Epidermal melanocyte (primary cell): ENCODE measurements around the gene OCA2.

ENCODE experiments used
- DNase-seq: peaks from one replicate; pipeline ENCODE4 v3.0.0; 2011; ENCODE audit warnings: low spot score; ENCODE audit not compliant: insufficient read length

The OCA2 gene

DNA sequence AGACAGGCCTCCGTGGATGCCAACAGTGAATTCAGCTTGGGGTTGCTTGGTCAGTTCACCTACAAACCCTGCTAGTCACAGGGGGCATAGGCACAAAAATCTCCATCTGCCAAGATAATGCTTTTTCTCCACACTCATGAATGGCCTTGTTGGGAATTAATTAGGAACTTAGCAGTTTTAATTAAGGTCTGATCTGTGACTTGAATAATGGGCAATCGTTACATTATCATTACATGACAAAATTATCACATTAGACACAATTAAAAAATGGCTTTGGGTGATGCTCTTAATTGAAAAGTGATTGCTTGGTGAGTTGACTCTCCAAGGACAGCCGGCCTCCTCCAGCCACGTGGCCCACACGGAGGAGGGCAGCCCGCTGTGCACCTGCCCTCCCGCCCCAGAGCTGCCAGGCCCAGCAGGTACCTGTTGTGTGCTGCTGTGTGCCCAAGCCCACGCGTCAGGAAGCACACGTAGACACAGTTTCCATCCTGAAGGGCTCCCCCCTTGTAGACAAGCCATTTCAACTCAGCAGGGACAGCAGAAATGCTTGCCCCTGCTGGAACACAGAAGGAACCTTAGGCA lies 274.2 kb downstream of the OCA2 start:
- no peak for DNase-seq

GRCh38 chr15:27821273-27821672 lies 277.8 kb downstream of the OCA2 start:
- no peak for DNase-seq

GRCh38 chr15:27820722-27821121 lies 278.4 kb downstream of the OCA2 start:
- DNase-seq = no peak

DNA sequence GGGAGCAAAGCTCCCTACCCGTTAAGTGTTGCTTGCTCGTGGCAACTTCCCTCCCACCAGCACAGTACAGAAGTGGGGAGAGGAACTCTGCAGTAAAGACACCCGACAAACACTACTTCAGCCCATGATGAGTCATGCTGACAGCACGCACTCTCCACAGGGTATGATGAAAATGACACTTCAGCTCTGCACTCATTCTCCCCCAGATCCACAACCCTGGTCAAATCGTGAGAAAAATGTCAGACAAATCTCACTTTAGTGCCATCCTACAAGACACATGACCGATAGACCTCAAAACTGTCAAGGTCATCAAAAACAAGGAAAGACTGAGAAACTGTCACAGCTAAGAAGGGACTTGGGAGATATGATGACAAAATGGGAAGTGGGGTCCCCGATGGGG lies 278.9 kb downstream of the OCA2 start:
- no peak for DNase-seq

DNA sequence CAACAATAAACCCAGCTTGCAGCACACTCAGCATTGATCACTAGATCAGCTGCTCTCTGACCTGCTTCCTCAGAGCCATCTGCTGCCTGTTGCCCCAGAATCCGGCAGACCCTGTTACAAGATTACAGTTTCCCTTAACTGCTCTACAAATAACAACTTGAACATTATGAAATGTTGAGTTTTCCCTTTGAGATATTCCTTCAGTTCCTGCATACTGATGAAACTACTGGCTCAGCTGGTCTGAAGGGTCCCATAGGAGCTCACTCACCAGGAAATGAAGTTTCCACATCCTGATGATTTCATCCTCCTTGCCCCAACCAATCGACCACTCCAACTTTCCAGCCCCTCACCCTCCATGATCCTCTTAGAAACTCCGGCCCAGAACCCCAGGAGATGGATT lies 281.9 kb downstream of the OCA2 start:
- DNase-seq = no peak

GRCh38 chr15:27816790-27817189 lies 282.3 kb downstream of the OCA2 start:
- DNase-seq = no peak

DNA sequence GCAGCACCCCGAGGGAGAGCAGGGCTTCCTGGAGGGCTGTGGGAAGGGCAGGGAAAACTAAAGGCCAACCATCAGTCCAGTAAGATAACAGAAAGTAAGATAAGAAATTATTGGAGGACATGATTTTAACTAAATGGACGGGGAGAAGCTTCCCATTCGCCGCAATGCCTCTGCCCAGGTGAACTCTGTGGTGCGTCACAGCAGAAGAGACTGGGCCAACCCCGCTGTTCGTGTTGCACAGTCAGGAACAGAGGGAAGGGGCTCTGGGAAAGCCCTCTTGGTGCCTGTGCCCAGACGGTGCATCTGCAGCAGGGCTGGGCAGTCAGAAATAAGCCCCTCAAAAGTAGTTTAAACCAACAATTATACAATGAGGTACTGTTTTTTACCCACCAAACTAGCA lies 284.1 kb downstream of the OCA2 start:
- no peak for DNase-seq

DNA sequence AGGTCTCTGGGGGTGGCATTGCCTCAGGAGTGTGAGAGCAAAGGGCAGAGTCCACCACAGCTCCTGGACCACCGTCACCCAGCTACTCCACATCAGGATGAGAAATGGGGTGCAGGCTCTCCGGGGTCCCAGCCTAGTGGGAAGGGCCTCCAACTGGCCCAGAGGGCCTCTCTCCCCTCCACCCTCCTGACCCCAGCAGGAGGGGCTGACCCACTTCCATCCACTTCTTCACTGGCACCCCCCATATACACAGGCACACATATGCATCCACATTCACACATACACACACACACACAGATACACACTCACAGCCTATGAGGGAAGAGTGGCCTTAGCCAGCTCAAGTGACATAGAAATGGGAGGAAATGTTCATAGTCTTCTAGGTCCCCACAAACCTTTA lies 286.0 kb downstream of the OCA2 start:
- no peak for DNase-seq

DNA sequence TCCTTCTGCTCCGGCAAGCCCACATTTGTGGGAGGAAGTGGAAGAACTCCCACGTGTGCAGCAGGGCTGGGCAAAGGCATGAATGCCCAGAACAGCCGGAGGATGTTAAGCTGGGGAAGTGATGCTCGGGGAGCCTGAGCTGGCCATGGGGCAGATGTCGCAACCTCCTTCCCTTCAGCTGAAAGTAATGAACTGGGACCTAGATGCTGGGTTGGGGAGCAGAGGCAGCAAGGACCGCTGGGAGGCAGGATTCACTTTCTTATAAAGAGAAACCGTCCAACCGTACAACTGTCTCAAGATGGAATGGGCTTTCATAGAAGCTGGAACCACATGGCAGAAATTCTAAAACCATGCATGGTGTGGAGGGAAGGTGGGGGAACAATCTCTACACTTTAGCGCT lies 290.9 kb downstream of the OCA2 start:
- DNase-seq = no peak

- no peak for DNase-seq
These were observed 291.8 kb downstream of the OCA2 start for GRCh38 chr15:27807335-27807734.

DNA sequence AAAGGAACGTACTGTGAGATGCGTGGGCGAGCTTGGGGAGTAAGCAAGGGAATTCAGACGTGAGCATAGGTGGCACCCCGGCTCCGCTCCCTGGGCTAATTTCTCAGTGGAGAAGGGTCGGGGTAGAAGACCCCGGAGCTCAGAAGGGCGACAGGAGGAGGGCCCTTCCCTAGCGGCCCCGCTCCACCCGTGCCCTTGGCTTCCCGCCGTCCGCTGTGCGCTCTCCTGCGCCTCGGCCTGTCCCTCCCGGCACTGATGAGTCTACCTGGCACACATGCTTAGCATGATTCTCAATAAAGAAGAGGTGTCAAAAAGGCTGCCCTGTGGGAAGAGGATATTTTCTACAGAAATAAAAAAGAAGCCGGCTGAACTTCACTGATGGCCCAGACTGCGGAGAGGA lies 292.7 kb downstream of the OCA2 start:
- no peak for DNase-seq

GRCh38 chr15:27805261-27806220 lies 293.6 kb downstream of the OCA2 start:
- no peak for DNase-seq

DNA sequence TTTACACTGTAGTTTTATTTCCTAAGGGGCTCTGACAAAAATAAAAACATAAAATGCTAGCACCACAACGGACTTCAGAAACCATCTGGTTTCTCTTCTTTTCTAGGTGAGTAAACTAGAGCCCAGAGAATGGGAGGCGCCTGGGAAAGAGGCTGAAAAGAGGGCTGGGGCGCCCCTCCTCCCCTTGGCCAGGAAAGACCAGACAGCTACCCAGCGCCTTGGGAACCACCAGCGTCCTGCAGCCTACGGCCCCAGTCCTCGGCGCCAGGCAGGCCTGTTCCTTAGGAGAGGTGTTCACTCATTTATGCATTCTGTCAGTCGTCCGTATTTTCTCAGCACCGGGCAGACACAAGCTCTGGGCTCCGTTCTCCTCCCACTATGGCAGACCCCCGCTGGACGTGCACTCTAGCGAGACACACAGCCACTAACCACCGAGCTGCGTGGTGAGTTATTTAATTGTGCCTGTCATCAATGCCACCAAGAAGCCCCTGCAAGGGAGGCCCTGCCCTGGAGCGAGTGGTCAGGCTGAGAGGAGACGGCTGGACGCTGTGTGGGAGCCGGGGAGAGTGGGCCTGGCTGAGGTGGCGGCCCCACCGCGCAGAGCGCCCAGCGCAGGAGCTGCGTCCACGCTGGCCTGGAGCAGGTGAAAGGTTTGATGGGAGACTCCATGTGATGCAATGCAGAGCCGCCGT lies 294.4 kb downstream of the OCA2 start:
- no peak for DNase-seq

GRCh38 chr15:27798807-27799206 lies 300.3 kb downstream of the OCA2 start:
- no peak for DNase-seq

DNA sequence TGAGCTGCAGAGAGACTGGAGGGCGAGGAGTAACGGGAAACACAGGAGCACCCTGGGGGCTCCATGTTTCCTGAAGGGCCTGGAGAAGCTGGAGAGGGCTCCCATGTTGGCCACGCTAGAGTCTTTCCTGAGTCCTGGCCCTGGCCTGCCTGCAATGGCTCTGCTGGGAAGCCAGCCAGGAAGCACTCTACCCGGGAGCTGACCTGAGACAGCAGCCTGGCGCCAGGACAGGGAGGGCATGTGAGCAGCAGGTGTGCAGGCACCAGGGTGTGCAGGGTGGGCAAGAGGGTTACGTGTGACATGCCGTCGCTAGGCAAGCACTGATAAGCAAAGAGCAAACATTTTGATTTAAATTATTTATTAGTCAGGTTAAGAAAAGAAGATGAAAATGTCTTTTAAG lies 301.4 kb downstream of the OCA2 start:
- no peak for DNase-seq

- DNase-seq = no peak
These were observed 302.5 kb downstream of the OCA2 start for GRCh38 chr15:27796405-27797320.

GRCh38 chr15:27792756-27793264 lies 306.3 kb downstream of the OCA2 start:
- no peak for DNase-seq

GRCh38 chr15:27790270-27790669 lies 308.8 kb downstream of the OCA2 start:
- no peak for DNase-seq

GRCh38 chr15:27787931-27788330 lies 311.2 kb downstream of the OCA2 start:
- no peak for DNase-seq

DNA sequence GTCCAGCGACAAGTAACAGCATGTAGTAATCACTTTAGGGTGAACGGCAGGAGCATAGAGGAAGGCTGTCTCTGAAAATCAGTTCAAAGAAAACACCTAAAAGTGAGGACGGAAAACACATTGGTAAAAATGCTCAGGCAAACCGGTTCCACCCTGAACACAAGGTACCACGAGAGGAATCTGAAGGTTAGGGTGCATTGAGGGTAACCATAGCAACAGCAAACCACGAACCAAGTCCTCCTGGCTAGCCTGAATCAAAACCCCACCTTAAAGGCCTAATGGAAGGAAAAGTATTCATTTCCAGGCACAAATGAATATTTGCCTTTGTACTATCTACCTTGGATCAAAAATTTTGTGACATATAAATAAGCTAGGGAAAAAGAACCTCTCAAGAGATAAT lies 315.0 kb downstream of the OCA2 start:
- DNase-seq = no peak

GRCh38 chr15:27783678-27784077 lies 315.4 kb downstream of the OCA2 start:
- no peak for DNase-seq
